Testis (tissue), 3 donors: ENCODE results near the gene RPL32. TPM values are rescaled to one million over a fixed set of nuclear protein-coding genes. Genes with fewer than 3 reads are reported as not detected.
"Not testable (repeated sequence)": the region's sequence is repeated elsewhere in the genome, so short reads cannot be mapped to it uniquely, and the experiment has no call there.

ENCODE experiments used
- DNase-seq: peaks from one replicate; pipeline ENCODE4 v3.0.0-alpha.2; 2019
- H3K27ac ChIP-seq, 2 donors: fragments of 200-600 bp; sonication (generic); one replicate each; pipeline ENCODE4 v1.5.1; 2019
- H3K27me3 ChIP-seq: fragments of 200-600 bp; sonication (generic); one replicate; pipeline ENCODE4 v1.5.1; 2019
- H3K36me3 ChIP-seq: fragments of 200-600 bp; sonication (generic); one replicate; pipeline ENCODE4 v1.5.1; 2017; ENCODE audit warnings: low read depth; ENCODE audit errors: missing control alignments
- H3K4me1 ChIP-seq: fragments of 200-600 bp; sonication (generic); one replicate; pipeline ENCODE4 v1.5.1; 2019
- H3K4me3 ChIP-seq, 2 donors: fragments of 200-600 bp; sonication (generic); one replicate each; pipeline ENCODE4 v1.5.1; 2017 to 2019
- H3K9me3 ChIP-seq: fragments of 200-600 bp; sonication (generic); one replicate; pipeline ENCODE4 v1.5.1; 2017
- CTCF ChIP-seq, 3 experiments: fragments of 450-650 bp in 2 of 3; fragments of 200-600 bp in 1 of 3; sonication (generic) in 1 of 3; IDR thresholded peaks; one replicate each; pipeline ENCODE4 v1.5.1; 2016 to 2019; ENCODE audit warnings: antibody characterized with exemption in 3 of 3, mild to moderate bottlenecking in 2 of 3, moderate library complexity in 1 of 3
- POLR2A ChIP-seq: fragments of 450-650 bp; IDR thresholded peaks from one replicate; pipeline ENCODE4 v1.6.1; 2017; ENCODE audit warnings: antibody characterized with exemption, mild to moderate bottlenecking, moderate library complexity
- WGBS, 2 donors: methylation state at CpG; one replicate each; pipeline ENCODE4 v1.1.5; 2018; 5-methylcytosine and 5-hydroxymethylcytosine counted together
- intact Hi-C: fragments of 100-400 bp; cut with DNase I; formaldehyde crosslinking; loops from one replicate; pipeline ENCODE4 v1.15.1; 2023; ENCODE audit warnings: low total_unique reads
- polyA plus RNA-seq: library from polyadenylated mRNA; stranded (reverse); fragments of 350-450 nt; fragmentation: Illumina TruSeq; extraction: RNeasy Lipid Tissue Mini Kit (QIAGEN cat#74804); gene quantifications from one replicate; pipeline ENCODE4 v1.2.3, GENCODE V29; 2014; ENCODE audit warnings: low read depth, low replicate concordance; ENCODE audit not compliant: insufficient read depth
- total RNA-seq, 2 donors: library from RNA; depleted of rRNA; stranded (reverse); fragments of >200 nt; gene quantifications; one replicate each; pipeline ENCODE4 v1.2.3, GENCODE V29; 2016

Gene RPL32
- total and polyA plus RNA-seq, 3 donors from 2014 or later, result 435 to 1,578 (median 713) TPM

- Histone ChIP-seq H3K27me3 (no peaks in the 10 kb centered on the region), H3K36me3 (no peaks in the 10 kb centered on the region), H3K27ac (no peak overlapping the region), H3K4me3 (no peak overlapping the region), H3K9me3 (no peaks in the 10 kb centered on the region), H3K4me1 (peaks cover 17% of the 10 kb centered on the region)
- TF ChIP-seq CTCF (IDR thresholded peaks at IDR 0.05), result no peak
- no peak for TF ChIP-seq POLR2A
- WGBS, 2 donors, result 86 to 94% methylated on average over 5 of the region's 5 CpGs
- DNase-seq, result no peak
- intact Hi-C loops, result no loop called here
Measured at GRCh38 chr3:12856626-12857025, 15.3 kb upstream of the RPL32 start.

- intact Hi-C loops, result no loop called here
Measured at GRCh38 chr3:12854565-12854964, 13.2 kb upstream of the RPL32 start.

GRCh38 chr3:12853847-12854246 is 12.5 kb upstream of the RPL32 start:
- intact Hi-C loops, H3K36me3 ChIP-seq: not testable (repeated sequence)

More at GRCh38 chr3:12854565-12854964, 13.2 kb upstream of the RPL32 start:
- WGBS, 2 donors, result 51 to 86% methylated on average over 3 to 4 of the region's 4 CpGs
- Histone ChIP-seq H3K27ac (no peak overlapping the region), H3K27me3 (no peaks in the 10 kb centered on the region), H3K4me3 (no peak overlapping the region), H3K36me3 (no peaks in the 10 kb centered on the region), H3K9me3 (no peaks in the 10 kb centered on the region), H3K4me1 (peaks cover 17% of the 10 kb centered on the region)
- DNase-seq, result peak; percentile 78
- TF ChIP-seq POLR2A (no peak), CTCF (IDR thresholded peaks at IDR 0.05) (no peak)

GRCh38 chr3:12852201-12852600 is 10.8 kb upstream of the RPL32 start:
- intact Hi-C loops, result no loop called here
- 91 to 96% methylated on average over 3 of the region's 3 CpGs for WGBS, 2 donors

More at GRCh38 chr3:12853847-12854246, 12.5 kb upstream of the RPL32 start:
- not testable (repeated sequence) for DNase-seq, H3K27me3 ChIP-seq, H3K4me3 ChIP-seq, H3K27ac ChIP-seq, H3K9me3 ChIP-seq
- WGBS, 2 donors, result 77 to 81% methylated on average over 2 of the region's 2 CpGs
- H3K4me1 ChIP-seq, result peaks cover 17% of the 10 kb centered on the region

GRCh38 chr3:12845811-12846210 is 4.4 kb upstream of the RPL32 start:
- intact Hi-C loops, result no loop called here
- Histone ChIP-seq H3K27me3 (no peaks in the 10 kb centered on the region), H3K4me1 (no peaks in the 10 kb centered on the region), H3K27ac (no peak overlapping the region), H3K9me3 (no peaks in the 10 kb centered on the region), H3K4me3 (no peak overlapping the region), H3K36me3 (no peaks in the 10 kb centered on the region)
- TF ChIP-seq POLR2A, result no peak
- no peak for TF ChIP-seq CTCF (IDR thresholded peaks at IDR 0.05)
- DNase-seq, result no peak
- WGBS, 2 donors, result 54 to 78% methylated on average over 1 of the region's 1 CpG

More at GRCh38 chr3:12852201-12852600, 10.8 kb upstream of the RPL32 start:
- H3K4me3 ChIP-seq, result no peak overlapping the region
- no peaks in the 10 kb centered on the region for H3K27me3 ChIP-seq
- peaks cover 17% of the 10 kb centered on the region for H3K4me1 ChIP-seq
- no peaks in the 10 kb centered on the region for H3K36me3 ChIP-seq
- H3K9me3 ChIP-seq, result no peaks in the 10 kb centered on the region
- TF ChIP-seq POLR2A, result no peak
- TF ChIP-seq CTCF (IDR thresholded peaks at IDR 0.05), result no peak
- DNase-seq, result no peak
- no peak overlapping the region for H3K27ac ChIP-seq
